ENCODE data around the gene UGT1A6. TPM values are rescaled to one million over a fixed set of nuclear protein-coding genes. Genes with fewer than 3 reads are reported as not detected.

The UGT1A6 gene
- total RNA-seq, 1 donor, result not detected

DNA sequence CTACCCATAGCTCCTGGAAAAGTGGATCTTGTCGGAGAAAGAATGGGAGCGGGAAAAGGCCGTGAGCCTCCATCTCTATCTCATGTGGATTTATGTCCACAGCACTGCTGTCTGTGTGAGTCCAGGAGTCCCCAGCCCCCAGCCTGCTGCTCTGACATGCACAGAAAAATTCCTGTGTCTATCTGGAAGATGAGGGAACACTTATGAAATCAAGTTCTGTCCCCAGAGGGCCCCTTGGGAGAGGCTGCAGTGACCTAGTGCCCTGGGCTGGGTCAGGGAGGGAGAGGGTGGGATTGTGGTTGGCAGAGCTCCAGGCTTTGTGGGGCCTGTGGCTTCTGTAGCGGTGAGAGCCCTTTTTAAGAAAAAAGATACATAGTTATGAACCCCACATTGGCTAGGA is 124.1 kb downstream of the UGT1A6 start:
- Histone ChIP-seq H3K4me1 (ENCODE audit: insufficient read depth, low read length) (no peaks in the 10 kb centered on the region), H3K27ac (ENCODE audit: low read depth, low read length) (no peak overlapping the region), H2AFZ (ENCODE audit: low read length) (no peak overlapping the region), H3K36me3 (ENCODE audit: insufficient read depth, low read length) (no peaks in the 10 kb centered on the region), H3K4me2 (ENCODE audit: insufficient read depth, low read length) (no peak overlapping the region), H3K79me2 (ENCODE audit: insufficient read depth, low read length) (no peaks in the 10 kb centered on the region), H3K4me3 (ENCODE audit: insufficient read depth, low read length) (no peak overlapping the region), H3K9me3 (ENCODE audit: low read depth, low read length) (no peaks in the 10 kb centered on the region), H4K20me1 (ENCODE audit: insufficient read depth, low read length) (no peaks in the 10 kb centered on the region), H3K27me3 (ENCODE audit: insufficient read depth, low read length) (peaks cover 10% of the 10 kb centered on the region)
- TF ChIP-seq, protein P1, sequence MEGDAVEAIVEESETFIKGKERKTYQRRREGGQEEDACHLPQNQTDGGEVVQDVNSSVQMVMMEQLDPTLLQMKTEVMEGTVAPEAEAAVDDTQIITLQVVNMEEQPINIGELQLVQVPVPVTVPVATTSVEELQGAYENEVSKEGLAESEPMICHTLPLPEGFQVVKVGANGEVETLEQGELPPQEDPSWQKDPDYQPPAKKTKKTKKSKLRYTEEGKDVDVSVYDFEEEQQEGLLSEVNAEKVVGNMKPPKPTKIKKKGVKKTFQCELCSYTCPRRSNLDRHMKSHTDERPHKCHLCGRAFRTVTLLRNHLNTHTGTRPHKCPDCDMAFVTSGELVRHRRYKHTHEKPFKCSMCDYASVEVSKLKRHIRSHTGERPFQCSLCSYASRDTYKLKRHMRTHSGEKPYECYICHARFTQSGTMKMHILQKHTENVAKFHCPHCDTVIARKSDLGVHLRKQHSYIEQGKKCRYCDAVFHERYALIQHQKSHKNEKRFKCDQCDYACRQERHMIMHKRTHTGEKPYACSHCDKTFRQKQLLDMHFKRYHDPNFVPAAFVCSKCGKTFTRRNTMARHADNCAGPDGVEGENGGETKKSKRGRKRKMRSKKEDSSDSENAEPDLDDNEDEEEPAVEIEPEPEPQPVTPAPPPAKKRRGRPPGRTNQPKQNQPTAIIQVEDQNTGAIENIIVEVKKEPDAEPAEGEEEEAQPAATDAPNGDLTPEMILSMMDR (IDR thresholded peaks at IDR 0.05; ENCODE audit: extremely low read depth, low read depth, low read length), result no peak
- peak; percentile 74 for DNase-seq (ENCODE audit: insufficient read length, low spot score, missing footprints)

DNA sequence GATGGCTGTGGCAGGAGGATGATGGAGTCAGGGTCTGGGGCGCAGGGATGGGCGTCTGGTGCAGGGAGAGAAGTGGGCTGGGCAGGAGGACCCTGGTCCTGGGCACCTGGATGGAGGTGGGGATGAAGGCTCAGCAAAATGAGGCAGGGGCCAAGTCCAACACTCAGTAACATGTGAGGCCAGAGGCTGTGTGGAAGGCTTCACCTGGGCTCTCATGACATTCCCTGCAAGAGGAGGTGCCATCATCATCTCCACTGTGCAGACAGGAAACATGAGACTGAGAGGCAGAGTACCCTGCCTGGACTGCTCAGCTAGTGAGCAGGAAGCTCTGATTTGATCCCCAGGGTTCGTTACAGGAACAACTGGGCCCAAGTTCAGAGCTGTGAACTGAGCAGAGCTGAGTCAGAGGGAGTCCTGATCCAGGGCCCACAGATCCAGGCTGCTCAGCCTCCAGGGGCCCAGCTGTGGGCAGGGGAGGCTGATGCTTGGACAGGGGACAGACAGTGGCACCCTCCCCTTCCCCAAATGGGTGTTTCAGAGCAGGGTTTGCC is 124.7 kb downstream of the UGT1A6 start:
- Histone ChIP-seq H3K27me3 (ENCODE audit: insufficient read depth, low read length) (peaks cover 10% of the 10 kb centered on the region), H2AFZ (ENCODE audit: low read length) (no peak overlapping the region), H3K4me1 (ENCODE audit: insufficient read depth, low read length) (no peaks in the 10 kb centered on the region), H4K20me1 (ENCODE audit: insufficient read depth, low read length) (no peaks in the 10 kb centered on the region), H3K79me2 (ENCODE audit: insufficient read depth, low read length) (no peaks in the 10 kb centered on the region), H3K9me3 (ENCODE audit: low read depth, low read length) (no peaks in the 10 kb centered on the region), H3K4me3 (ENCODE audit: insufficient read depth, low read length) (no peak overlapping the region), H3K36me3 (ENCODE audit: insufficient read depth, low read length) (no peaks in the 10 kb centered on the region), H3K27ac (ENCODE audit: low read depth, low read length) (no peak overlapping the region), H3K4me2 (ENCODE audit: insufficient read depth, low read length) (no peak overlapping the region)
- peak; percentile 76 for DNase-seq (ENCODE audit: insufficient read length, low spot score, missing footprints)
- TF ChIP-seq, protein P1 (IDR thresholded peaks at IDR 0.05; ENCODE audit: extremely low read depth, low read depth, low read length), result no peak

DNA sequence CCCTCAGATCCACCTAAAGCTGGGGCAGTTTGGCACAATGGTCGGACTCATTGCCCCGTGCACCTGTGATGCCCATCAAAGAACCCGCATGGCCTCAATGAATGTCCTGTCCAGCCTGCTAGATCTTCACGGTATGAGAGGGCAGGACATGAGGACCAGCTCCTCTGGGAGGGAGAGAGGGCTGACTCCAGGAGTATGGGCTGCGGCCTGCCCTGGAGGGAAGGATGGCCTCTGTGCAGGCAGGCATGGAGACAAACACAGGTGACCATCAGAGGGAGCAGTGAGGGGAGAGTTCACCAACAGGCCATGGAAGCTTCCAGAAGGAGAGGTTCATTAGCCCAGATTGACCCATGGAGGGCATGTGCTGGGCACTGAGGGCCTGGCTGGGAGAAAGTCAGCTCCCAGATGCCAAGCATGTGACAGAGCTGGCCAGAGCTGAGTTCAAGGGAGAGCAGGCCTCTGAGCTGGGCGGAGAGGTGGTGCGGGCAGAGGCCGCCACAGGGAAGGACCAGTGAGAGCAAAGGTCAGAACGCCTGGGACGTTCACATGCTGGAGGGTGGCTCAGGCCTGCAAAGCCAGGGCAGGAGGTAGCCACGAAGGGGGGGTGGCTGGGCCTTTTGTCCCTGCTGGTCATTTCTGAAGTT is 125.4 kb downstream of the UGT1A6 start:
- Histone ChIP-seq H2AFZ (ENCODE audit: low read length) (no peak overlapping the region), H4K20me1 (ENCODE audit: insufficient read depth, low read length) (no peaks in the 10 kb centered on the region), H3K36me3 (ENCODE audit: insufficient read depth, low read length) (no peaks in the 10 kb centered on the region), H3K4me2 (ENCODE audit: insufficient read depth, low read length) (no peak overlapping the region), H3K9me3 (ENCODE audit: low read depth, low read length) (no peaks in the 10 kb centered on the region), H3K27ac (ENCODE audit: low read depth, low read length) (no peak overlapping the region), H3K4me1 (ENCODE audit: insufficient read depth, low read length) (no peaks in the 10 kb centered on the region), H3K79me2 (ENCODE audit: insufficient read depth, low read length) (no peaks in the 10 kb centered on the region), H3K4me3 (ENCODE audit: insufficient read depth, low read length) (no peak overlapping the region), H3K27me3 (ENCODE audit: insufficient read depth, low read length) (peaks cover 10% of the 10 kb centered on the region)
- TF ChIP-seq, protein P1 (IDR thresholded peaks at IDR 0.05; ENCODE audit: extremely low read depth, low read depth, low read length), result no peak
- DNase-seq (ENCODE audit: insufficient read length, low spot score, missing footprints), result peak; percentile 53

Measured in osteoblast (primary cell).